Cardiac muscle cell (in vitro differentiated cells and primary cell): ENCODE measurements around the gene ALK. TPM values are rescaled to one million over a fixed set of nuclear protein-coding genes. Genes with fewer than 3 reads are reported as not detected.

ENCODE experiments used
- DNase-seq, 2 donors: peaks; one replicate each; pipeline versions ENCODE4 v3.0.0 to v3.0.0-alpha.2; 2010 to 2017; ENCODE audit warnings: low read depth in 1 of 2, low spot score in 1 of 2
- H3K27ac ChIP-seq: fragments of 200-600 bp; sonication (generic); 2 replicates; pipeline ENCODE4 v1.5.1; 2016
- H3K27me3 ChIP-seq: fragments of 200-600 bp; sonication (generic); 2 replicates; pipeline ENCODE4 v1.6.0; 2016; ENCODE audit warnings: control low read depth
- H3K36me3 ChIP-seq: fragments of 200-600 bp; sonication (generic); 2 replicates; pipeline ENCODE4 v1.5.1; 2016; ENCODE audit warnings: control low read depth
- H3K4me1 ChIP-seq: fragments of 200-600 bp; sonication (generic); 2 replicates; pipeline ENCODE4 v1.8.1; 2017; ENCODE audit warnings: low read depth, mild to moderate bottlenecking, mixed run types
- H3K4me3 ChIP-seq: fragments of 200-600 bp; sonication (generic); 2 replicates; pipeline ENCODE4 v1.5.1; 2016; ENCODE audit warnings: mild to moderate bottlenecking
- H3K9me3 ChIP-seq: fragments of 200-600 bp; sonication (generic); 2 replicates; pipeline ENCODE4 v1.5.1; 2017; ENCODE audit warnings: low read depth, mild to moderate bottlenecking, control low read depth
- CTCF ChIP-seq: IDR thresholded peaks from 2 replicates; pipeline ENCODE4 v1.5.1; 2012; ENCODE audit warnings: low read depth, mild to moderate bottlenecking, low read length
- polyA plus RNA-seq: library from polyadenylated mRNA; unstranded; fragments of >200 nt; fragmentation: Nextera tagmentation; extraction: Ambion mirVana; gene quantifications from 2 replicates; pipeline ENCODE4 v1.2.1, GENCODE V29; 2016
- total RNA-seq: library from RNA; depleted of rRNA; stranded (reverse); fragments of >200 nt; gene quantifications from 2 replicates; pipeline ENCODE4 v1.2.3, GENCODE V29; 2016

ALK gene
- total and polyA plus RNA-seq, 2 experiments from 2014 or later, result 1.8 to 4.3 TPM

DNA sequence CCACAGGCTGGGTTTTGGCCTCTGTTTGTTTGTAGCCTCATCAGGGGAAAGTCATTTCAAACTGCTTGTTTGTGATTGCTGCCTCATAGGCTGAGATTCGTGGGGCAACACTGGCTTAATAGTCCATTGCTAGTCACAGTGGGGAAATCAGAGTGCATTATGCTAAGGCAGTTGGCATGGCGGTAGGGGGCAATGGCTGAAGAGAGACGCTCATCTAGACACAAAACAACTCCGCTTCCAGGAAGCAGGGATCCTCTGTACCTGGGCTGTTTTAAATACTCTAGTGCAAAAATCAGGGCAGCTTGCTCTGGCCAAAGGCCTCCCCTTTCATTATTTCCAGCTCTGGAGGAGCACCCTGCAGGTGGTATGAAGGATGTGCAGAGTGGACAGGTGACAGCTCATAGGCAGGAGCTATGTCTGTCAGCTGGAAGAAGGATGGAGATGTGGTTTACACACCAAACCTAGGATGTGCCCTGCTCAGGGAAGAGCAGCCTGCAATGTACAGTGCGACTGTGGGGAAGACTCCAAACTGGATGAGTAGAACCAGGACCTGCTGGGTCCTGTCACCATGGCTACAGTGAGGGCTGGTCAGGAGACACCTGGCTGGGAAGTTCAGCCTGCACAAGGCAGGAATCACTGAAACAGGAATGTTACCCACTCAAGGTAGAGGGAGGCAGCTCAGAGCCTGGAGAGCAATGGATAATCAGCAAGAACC lies 571.9 kb downstream of the ALK start:
- no peaks in the 10 kb centered on the region for H3K27me3 ChIP-seq
- H3K9me3 ChIP-seq, result no peaks in the 10 kb centered on the region
- H3K4me1 ChIP-seq, result peaks cover 7% of the 10 kb centered on the region
- H3K36me3 ChIP-seq, result no peaks in the 10 kb centered on the region
- DNase-seq, result no peak
- H3K4me3 ChIP-seq, result no peak overlapping the region
- no peak overlapping the region for H3K27ac ChIP-seq
- TF ChIP-seq CTCF, result no peak

DNA sequence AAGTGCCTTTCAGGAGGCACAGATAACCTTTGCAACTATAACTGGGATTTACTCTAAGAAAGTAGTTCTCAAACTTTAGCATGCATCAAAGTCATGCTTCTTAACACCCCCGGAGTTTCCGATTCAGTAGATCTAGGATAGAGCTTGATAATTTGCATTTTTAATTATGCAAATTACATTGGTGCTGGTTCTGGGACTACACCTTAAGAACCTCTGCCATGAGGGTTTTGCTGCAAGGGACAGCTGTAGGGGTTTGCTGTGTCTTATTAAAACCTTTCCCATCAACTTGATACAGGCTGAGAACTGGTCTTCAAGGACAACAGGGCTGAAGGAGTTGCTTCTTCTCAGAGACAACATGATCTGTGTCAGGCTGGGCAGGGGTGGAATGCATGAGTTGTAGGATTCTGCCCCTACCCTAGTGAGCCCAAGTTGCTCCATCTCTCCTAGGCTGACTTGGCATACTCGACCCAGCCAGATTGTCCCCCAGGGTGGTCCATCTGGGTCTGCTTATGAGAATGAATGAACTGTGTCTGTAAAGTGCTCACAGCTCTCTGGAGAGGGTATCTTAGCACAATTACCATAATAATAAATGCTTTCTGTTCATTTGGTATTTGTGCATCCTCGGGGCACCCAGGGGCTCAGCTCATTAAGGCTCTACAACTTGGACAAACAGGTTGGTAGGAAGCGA lies 573.5 kb downstream of the ALK start:
- H3K27ac ChIP-seq, result no peak overlapping the region

GRCh38 chr2:29345236-29345635 lies 576.1 kb downstream of the ALK start:
- H3K9me3 ChIP-seq, result no peaks in the 10 kb centered on the region
- H3K27me3 ChIP-seq, result no peaks in the 10 kb centered on the region
- H3K36me3 ChIP-seq, result no peaks in the 10 kb centered on the region
- H3K4me1 ChIP-seq, result no peaks in the 10 kb centered on the region
- no peak for TF ChIP-seq CTCF
- no peak overlapping the region for H3K27ac ChIP-seq
- no peak overlapping the region for H3K4me3 ChIP-seq
- DNase-seq, result no peak

More for the DNA sequence above, 573.5 kb downstream of the ALK start:
- Histone ChIP-seq H3K4me1 (no peaks in the 10 kb centered on the region), H3K9me3 (no peaks in the 10 kb centered on the region), H3K4me3 (no peak overlapping the region), H3K36me3 (no peaks in the 10 kb centered on the region), H3K27me3 (no peaks in the 10 kb centered on the region)
- no peak for DNase-seq
- TF ChIP-seq CTCF, result no peak

- Histone ChIP-seq H3K4me1 (no peaks in the 10 kb centered on the region), H3K27me3 (no peaks in the 10 kb centered on the region), H3K4me3 (no peak overlapping the region), H3K36me3 (no peaks in the 10 kb centered on the region), H3K9me3 (no peaks in the 10 kb centered on the region), H3K27ac (no peak overlapping the region)
- no peak for TF ChIP-seq CTCF
- DNase-seq, result no peak
Observed at GRCh38 chr2:29343830-29344229, 577.6 kb downstream of the ALK start.

GRCh38 chr2:29336341-29337241 lies 584.8 kb downstream of the ALK start:
- DNase-seq, result no peak
- Histone ChIP-seq H3K9me3 (no peaks in the 10 kb centered on the region), H3K4me1 (no peaks in the 10 kb centered on the region), H3K36me3 (no peaks in the 10 kb centered on the region), H3K27ac (no peak overlapping the region), H3K27me3 (no peaks in the 10 kb centered on the region), H3K4me3 (no peak overlapping the region)
- TF ChIP-seq CTCF, result no peak
